GM19043 (cell line): ENCODE measurements around the gene ZDHHC4.
"Not testable (repeated sequence)": the region's sequence is repeated elsewhere in the genome, so short reads cannot be mapped to it uniquely, and the experiment has no call there.

Source experiments
- ATAC-seq: cut with Tn5 transposase; IDR thresholded peaks from one replicate; pipeline ENCODE4 v1.9.1; 2021; ENCODE audit warnings: low read depth; ENCODE audit not compliant: unreplicated experiment

The ZDHHC4 gene

GRCh38 chr7:6631605-6632004 is 54.4 kb downstream of the ZDHHC4 start:
- no peak for ATAC-seq

GRCh38 chr7:6634021-6634420 is 56.8 kb downstream of the ZDHHC4 start:
- no peak for ATAC-seq

DNA sequence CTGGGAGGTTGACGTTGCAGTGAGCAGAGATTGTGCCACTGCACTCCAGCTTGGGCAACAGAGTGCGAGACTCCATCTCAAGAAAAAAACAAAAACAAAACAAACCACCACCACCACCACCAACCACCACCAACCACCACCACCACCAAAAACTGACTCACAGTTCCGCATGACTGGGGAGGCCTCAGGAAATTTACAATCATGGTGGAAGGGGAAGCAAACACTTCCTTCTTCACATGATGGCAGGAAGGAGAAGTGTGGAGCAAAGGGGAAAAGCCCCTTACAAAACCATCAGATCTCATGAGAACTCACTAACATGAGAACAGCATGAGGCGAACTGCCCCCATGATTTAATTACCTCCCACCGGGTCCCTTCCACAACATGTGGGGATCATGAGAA is 57.7 kb downstream of the ZDHHC4 start:
- not testable (repeated sequence) for ATAC-seq

GRCh38 chr7:6636741-6637543 is 59.7 kb downstream of the ZDHHC4 start, which contains the start of gene ZNF316:
Gene ZNF316 (plus strand): TSS chr7:6637318. CDS start chr7:6642410, 5,092 bp downstream.
- ATAC-seq, result peak; percentile 61

DNA sequence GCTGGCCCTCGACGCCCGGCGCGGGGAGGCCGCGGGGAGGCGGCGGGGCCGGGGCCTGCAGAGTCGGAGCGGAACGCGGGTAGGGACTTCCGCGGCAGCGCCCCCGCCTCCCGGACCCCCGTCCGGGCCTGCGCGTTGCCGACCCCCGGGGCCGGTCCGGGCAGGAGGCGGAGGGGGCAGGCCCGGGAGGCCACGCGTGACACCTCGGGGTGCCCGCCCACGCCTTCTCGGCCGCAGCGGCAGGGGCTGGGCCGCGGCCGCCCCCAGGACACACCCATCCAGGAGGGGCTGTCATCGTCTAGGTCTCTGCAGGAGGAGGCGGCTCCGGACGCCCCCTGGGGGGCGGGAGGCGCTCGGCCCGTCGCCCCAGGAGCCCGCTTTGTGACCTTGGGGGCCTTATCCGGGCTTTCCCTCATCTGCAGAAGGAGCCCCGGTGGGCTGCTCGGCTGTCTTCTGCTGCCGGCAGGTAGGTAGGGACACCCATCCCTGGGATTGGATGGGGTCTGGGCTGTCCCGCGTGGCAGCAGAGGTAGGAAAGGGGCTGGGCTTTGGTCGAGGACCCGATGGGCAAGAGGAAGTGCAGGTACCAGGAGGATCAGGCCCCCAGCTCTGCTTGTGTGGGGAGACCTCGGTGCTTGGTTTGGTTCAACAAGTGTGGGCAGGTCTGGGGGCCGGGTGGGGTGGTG is 60.4 kb downstream of the ZDHHC4 start:
- ATAC-seq, result peak; percentile 89
